ENCODE data around the gene TGM1. TPM values are rescaled to one million over a fixed set of nuclear protein-coding genes. Genes with fewer than 3 reads are reported as not detected.

The TGM1 gene
- polyA plus RNA-seq = 1 to 10 TPM; 2.5 to 4.6 (median 3.3) TPM

DNA sequence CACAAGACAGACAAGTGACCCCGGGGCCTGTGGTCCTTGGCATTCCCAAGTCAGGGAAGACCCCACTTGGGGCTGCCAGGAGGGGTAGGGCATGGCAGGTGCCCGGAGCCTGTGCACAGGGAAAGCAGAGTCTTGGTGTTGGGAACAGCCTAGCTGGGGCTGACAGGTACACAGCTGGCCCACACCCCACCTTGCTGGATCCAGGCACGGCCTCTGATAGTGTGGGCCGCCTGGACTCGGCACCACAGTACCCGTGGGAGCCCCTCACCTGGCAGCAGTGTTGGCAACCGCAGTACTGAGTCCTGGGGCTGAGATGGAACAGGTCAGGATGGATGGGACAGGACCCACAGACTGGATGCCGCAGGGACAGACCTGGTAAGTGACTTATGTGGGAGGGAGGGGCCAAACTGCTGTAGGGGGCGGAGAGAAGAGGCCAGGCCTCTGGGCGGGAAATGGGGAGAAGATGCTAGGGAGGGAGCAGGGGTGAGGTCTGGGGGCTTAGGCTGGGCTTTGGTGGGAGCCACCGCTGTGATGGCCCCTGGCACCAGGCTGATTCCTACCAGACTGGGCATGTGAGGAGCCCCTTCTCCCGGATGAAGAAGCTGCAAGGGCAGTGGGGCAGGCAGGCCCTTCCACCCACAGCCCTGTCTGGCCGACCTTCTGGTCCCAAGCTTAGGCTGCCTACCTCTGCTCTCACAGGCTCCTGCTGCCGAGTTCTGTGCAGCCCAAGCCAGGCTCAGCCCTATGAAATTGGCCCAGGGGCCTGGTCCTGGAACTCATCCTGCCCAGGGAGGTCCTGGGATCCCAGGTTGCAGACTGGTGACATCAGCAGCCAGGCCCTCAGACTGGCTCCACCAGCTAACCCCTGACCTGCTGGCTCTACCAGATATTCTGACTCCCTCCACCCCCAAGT, at the start of gene TGM1:
TSS of gene TGM1 (minus strand) at position 357 of the 913 bp plus-strand sequence. CDS start 825 bp downstream, outside the sequence.
- H3K27ac ChIP-seq (ENCODE audit: low read depth, low read length) = no peak within 1 kb of the TSS
- 75 to 80% (median 80%) methylated on average over 14 of the region's 14 CpGs for WGBS, 3 donors

DNA sequence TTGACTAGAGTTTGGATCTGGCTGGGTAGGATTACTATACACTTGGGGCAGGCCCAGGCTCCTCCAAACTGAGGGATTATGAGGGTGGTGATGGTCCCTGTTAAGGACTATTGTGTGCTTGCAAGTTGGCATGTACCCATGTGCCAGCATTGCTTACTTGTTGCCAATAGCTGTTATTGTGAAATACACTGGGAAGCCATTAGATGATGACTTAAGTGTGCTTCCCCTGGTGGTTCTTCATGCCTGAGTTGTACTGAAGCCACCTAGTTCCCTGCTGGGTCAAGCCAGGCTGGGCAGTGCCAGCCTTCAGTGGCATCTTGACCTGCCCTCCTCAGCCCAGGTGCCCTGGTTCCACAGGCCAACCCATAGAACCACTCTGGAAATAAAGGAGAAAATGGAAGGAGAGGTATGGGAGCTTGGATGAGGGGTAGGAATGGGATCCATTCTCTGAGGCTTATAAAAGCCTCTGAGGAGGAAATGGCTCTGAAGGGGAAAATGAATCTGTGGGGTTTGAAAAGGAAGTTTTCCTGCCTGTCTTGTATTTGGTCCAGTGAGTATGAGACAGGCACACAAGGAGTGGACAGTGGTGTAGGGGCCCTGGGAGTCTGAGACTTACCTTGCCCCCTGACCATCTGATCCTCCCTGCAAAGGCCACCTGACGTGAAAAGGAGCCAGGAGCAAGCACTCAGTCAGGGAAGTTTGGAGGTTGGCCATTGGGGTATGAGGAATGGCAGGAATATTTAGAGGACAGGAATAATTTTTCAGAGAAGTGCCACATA, 49.0 kb upstream of the TGM1 start:
- H3K27ac ChIP-seq (ENCODE audit: low read depth, low read length) = peak overlapping the region; percentile 52
- 67 to 83% (median 75%) methylated on average over 1 of the region's 1 CpG for WGBS, 3 donors

DNA sequence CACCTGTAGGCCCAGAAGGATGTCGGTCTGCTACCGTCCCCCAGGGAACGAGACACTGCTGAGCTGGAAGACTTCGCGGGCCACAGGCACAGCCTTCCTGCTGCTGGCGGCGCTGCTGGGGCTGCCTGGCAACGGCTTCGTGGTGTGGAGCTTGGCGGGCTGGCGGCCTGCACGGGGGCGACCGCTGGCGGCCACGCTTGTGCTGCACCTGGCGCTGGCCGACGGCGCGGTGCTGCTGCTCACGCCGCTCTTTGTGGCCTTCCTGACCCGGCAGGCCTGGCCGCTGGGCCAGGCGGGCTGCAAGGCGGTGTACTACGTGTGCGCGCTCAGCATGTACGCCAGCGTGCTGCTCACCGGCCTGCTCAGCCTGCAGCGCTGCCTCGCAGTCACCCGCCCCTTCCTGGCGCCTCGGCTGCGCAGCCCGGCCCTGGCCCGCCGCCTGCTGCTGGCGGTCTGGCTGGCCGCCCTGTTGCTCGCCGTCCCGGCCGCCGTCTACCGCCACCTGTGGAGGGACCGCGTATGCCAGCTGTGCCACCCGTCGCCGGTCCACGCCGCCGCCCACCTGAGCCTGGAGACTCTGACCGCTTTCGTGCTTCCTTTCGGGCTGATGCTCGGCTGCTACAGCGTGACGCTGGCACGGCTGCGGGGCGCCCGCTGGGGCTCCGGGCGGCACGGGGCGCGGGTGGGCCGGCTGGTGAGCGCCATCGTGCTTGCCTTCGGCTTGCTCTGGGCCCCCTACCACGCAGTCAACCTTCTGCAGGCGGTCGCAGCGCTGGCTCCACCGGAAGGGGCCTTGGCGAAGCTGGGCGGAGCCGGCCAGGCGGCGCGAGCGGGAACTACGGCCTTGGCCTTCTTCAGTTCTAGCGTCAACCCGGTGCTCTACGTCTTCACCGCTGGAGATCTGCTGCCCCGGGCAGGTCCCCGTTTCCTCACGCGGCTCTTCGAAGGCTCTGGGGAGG, 47.9 kb upstream of the TGM1 start, which contains the start of gene LTB4R:
TSS of gene LTB4R (plus strand) at position 857 of the 959 bp plus-strand sequence. CDS start 4,150 bp downstream, outside the sequence.
- H3K27ac ChIP-seq (ENCODE audit: low read depth, low read length) = peak within 1 kb of the TSS; percentile 52
- WGBS, 3 donors = 2 to 15% (median 5%) methylated on average over 90 to 99 of the region's 99 CpGs

DNA sequence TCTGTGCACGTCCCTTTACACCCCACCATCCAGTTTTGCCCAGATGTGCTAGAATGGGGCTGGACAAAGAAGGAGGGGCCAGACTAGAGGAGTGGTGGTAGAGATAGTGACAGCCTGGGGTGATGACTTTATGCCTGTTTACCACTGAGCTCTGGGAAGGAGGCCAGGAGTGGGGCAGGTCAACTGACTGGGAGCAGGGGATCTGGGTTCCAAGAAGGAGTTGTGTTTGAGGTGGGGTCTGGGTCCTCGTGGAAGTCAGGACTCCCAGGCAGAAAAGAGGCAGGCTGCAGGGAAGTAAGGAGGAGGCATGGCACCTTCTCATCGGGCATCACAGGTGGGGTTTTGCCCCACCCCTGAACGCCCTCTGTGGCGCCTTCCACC, 47.3 kb upstream of the TGM1 start:
- 18 to 26% (median 20%) methylated on average over 5 of the region's 5 CpGs for WGBS, 3 donors
- H3K27ac ChIP-seq (ENCODE audit: low read depth, low read length) = no peak overlapping the region

DNA sequence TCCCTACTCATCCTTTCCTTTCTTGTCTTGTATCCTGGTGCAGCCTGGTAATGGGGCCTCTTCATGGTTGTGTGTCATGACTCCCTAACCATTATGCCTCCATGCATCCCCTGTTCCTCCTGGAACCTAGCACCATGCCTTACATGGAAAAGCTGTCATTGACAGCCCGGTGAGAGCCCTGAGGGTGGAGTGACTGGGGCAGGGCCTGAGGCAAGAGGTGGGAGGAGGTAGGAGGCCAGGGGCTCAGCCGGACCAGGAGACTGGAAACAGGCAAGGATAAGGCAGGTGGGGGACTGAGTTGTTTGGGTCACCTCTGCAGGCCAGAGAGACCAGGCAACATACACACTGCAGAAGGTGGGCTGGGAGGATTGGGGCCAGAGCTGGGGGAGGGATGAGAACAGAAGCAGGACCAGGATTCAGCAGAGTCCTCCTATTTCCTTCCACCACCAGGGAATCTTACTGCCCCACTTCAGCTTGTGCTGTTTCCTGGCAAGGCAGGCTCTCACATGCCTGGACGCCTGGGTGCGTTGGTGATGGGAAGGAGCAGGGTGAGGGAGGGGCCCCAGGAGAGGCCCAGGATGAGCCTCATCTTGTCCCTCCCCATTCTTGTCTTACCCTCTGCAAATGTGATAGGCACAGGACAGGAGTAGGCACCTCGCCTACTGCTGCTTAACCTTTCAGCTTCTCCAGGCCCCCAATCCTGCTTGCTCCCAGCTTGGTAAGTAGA, 46.7 kb upstream of the TGM1 start, which contains the start of gene LTB4R2:
TSS of gene LTB4R2 (plus strand) at position 603 of the 727 bp plus-strand sequence. CDS start 525 bp downstream, outside the sequence.
- no peak within 1 kb of the TSS for H3K27ac ChIP-seq (ENCODE audit: low read depth, low read length)
- WGBS, 3 donors = 69 to 84% (median 73%) methylated on average over 5 of the region's 5 CpGs

DNA sequence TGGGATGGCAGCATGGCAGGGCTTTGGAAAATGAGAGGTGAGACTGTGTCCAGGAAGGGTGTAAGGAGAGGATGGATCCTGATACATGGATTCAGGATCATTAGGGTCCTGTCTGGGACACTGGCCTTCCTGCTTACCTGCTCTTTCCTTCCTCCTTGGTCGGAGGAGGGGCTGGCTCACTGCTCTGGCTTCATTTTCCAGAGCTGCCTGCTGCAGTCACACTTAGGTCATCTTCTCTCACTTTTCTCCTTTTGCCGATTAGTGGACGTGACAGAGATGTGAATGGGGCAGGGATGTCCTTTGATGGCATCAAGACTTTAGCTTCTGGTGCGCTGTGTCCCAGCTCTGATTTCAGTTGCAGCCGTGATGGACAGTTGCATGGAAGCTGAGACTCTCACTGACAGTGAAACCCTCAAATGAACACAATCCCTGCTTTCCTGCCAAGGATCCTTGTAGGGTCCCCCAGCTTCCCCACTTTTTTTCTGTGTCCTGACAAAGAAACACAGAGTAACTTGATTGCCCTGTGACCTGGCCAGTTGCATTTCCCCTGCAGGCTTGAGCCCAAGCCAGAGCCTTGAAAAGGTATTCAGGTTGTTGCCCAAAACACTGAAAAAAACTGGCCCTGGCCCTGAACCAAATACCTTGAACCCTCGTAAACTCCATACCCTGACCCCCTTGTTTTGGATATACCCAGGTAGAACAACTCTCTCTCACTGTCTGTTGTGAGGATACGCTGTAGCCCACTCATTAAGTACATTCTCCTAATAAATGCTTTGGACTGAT, 45.6 kb upstream of the TGM1 start:
- H3K27ac ChIP-seq (ENCODE audit: low read depth, low read length) = no peak overlapping the region
- WGBS, 3 donors = 77 to 82% (median 80%) methylated on average over 7 of the region's 7 CpGs

DNA sequence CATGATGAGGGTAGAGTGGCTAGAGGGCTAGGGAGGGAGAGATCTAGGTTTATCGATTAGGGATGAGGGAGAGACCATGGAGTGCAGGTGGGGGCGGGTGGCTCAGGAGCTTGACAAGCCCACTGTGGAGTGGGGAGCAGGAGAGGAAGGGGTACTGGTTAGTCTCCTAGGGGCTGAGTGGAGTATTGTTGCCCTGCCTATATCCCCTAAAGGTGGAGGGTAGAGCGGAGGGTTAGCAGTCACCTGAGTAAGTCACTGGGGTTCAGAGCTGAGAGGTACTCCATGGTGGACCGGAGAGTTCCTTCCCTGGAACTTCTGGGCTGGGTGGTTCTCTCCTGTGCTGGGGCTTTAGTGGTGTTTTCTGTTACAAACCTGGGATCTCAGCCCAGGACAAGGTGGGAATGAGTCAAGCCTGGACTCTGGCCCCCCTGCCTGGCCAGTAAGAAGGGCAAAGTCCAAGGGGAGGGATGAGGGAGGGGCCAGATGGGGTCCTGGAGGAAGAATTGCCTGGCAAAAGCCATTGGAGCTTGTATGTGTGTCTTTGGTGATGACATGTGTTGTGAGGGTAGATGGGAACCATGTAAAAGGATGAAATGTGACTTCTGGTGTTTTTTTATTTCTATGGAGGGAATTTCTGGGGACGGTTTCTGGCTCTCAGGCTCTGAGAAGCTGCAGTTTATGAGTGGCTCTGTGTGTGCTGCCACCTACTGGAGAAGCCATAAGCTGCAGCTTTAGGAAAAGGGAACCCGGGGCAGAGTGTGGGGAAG, 44.8 kb upstream of the TGM1 start, which contains the start of gene CIDEB:
TSS of gene CIDEB (minus strand) at position 403 of the 767 bp plus-strand sequence. CDS start at position 284, 119 bp downstream.
- 41 to 60% (median 60%) methylated on average over 6 of the region's 6 CpGs for WGBS, 3 donors
- H3K27ac ChIP-seq (ENCODE audit: low read depth, low read length) = no peak within 1 kb of the TSS

DNA sequence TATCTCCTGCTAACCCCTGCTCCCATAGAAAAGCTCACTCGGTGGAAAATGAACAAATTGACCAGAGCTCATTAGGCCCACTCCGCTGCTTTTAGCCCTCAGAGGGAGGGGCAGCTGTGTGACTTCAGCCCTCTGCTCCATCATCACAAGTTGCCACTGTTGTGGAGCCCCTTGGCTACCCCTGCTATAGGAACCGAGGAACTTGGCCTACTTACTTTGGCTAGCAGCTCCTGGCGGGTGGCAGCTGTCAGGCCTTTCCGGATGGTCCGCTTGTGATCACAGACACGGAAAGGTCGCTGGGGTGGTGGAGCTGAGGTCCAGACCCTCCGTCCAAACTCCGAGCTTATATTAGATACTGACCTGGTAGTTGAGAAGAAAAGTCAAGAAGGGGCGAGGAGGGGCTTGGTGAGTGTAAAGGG, 44.2 kb upstream of the TGM1 start:
- WGBS, 3 donors = 73 to 86% (median 83%) methylated on average over 11 of the region's 11 CpGs

DNA sequence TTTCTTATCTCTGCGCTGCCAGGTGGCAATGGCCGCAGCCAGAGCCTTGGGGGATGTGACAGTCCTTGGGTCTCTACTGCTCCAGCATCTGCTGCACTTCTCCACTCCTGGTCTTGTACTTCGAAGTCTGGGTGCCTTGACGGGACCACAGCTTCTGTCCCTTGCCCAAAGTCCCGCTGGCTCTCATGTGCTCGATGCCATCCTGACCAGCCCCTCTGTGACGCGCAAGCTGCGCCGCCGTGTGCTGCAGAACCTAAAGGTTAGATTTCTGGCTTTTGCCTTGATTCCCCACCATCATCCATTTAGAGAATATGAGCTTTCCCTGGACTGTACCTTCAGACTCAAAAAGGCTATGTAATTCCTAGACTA, 41.0 kb upstream of the TGM1 start:
- WGBS, 3 donors = 95 to 99% (median 96%) methylated on average over 11 of the region's 11 CpGs
- no peak overlapping the region for H3K27ac ChIP-seq (ENCODE audit: low read depth, low read length)

More for the DNA sequence above, 44.2 kb upstream of the TGM1 start:
- no peak overlapping the region for H3K27ac ChIP-seq (ENCODE audit: low read depth, low read length)

DNA sequence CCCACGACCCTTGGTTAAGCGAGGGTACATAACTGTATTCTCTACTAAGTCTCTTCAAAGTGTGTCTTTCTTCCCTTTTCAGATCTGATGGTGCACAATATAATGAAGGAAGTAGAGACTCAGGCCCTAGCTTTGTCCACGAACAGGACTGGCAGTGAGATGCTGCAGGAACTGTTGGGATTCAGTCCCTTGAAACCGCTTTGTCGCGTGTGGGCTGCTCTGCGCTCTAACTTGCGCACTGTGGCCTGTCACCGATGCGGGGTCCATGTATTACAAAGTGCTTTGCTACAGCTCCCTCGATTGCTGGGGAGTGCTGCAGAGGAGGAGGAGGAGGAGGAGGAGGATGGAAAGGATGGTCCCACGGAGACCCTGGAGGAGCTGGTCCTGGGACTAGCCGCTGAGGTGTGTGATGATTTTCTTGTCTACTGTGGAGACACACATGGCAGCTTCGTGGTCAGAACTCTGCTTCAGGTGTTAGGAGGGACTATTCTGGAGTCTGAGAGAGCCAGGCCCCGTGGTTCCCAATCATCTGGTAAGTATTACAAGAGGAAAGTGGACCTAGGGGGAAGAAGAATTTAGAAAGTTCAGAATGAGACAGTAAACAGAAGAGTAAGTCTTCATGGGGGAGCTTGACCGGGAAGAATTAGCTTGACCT, 37.5 kb upstream of the TGM1 start:
- peak overlapping the region; percentile 31 for H3K27ac ChIP-seq (ENCODE audit: low read depth, low read length)
- 25 to 33% (median 32%) methylated on average over 16 of the region's 16 CpGs for WGBS, 3 donors

DNA sequence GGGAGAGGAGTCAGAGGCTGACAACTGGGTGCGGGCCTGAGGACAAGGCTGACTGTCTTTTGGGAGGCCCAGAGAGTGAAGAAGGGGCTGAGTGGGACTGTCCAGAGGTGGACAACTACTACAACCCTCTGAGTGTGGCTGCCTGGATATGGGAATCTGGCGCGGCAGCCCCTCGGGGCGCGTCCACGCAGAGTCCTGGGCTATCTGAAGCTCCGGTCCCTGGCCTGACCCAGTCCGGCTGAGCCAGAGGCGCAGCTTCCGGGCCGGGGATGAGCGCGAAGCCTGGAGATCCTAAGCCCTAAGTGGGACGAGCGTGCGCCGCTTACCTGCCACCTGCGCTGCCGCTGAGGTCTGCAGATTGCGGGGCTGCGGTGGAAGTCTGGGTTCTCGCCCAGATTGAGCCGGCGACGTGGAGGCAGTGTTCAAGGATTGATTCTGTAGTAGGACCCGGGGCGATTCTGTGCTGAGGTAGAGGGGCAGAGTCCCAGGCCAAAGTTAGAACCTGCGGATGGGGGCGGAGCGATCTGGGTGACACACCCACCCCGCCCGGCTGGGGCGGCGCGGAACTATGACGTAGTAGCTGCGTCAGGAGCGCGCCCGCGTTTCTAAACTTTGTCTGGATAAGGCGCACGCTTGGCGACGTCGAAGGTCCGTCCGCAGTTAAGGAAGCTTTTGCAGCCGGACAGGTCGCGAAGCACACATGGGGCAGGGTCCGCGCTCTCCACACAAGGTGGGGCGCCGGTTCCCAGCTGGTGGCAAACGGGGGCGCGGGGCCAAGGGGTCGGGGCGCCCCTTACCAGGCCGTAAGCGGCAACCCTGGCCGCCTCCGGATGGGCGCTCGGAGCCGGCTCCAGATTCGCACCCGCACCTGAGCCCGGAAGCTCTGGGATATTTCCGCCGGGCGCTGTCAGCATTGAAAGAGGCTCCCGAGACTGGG, 36.5 kb upstream of the TGM1 start, which contains the start of the genes DHRS1 and NOP9:
TSS of gene DHRS1 (minus strand) at position 526 of the 937 bp plus-strand sequence. CDS start 674 bp downstream, outside the sequence.
TSS of gene NOP9 (plus strand) at position 596 of the 937 bp plus-strand sequence. CDS start at position 701, 105 bp downstream.
- peak within 1 kb of the TSS; percentile 31 for H3K27ac ChIP-seq (ENCODE audit: low read depth, low read length)
- 0 to 1% (median 0%) methylated on average over 71 to 75 of the region's 75 CpGs for WGBS, 3 donors

DNA sequence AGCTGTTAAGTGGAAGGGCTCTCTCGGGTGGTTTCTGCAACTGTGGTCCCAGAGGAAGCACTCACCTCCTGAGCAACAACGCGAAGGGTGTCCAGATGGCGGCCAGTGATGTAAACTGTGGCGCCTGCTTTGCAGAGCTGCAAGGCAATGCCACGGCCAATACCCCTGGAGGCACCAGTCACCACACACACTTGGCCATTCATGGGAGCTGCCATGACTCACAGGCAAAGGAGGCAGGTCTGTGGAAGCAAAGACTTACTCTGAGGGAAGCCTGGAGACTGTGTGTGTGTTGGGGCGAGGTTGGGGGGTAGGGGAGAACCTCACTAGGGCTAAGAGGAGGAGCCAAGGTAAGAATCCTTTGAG, 35.9 kb upstream of the TGM1 start:
- H3K27ac ChIP-seq (ENCODE audit: low read depth, low read length) = no peak overlapping the region
- 32 to 41% (median 41%) methylated on average over 7 of the region's 7 CpGs for WGBS, 3 donors

DNA sequence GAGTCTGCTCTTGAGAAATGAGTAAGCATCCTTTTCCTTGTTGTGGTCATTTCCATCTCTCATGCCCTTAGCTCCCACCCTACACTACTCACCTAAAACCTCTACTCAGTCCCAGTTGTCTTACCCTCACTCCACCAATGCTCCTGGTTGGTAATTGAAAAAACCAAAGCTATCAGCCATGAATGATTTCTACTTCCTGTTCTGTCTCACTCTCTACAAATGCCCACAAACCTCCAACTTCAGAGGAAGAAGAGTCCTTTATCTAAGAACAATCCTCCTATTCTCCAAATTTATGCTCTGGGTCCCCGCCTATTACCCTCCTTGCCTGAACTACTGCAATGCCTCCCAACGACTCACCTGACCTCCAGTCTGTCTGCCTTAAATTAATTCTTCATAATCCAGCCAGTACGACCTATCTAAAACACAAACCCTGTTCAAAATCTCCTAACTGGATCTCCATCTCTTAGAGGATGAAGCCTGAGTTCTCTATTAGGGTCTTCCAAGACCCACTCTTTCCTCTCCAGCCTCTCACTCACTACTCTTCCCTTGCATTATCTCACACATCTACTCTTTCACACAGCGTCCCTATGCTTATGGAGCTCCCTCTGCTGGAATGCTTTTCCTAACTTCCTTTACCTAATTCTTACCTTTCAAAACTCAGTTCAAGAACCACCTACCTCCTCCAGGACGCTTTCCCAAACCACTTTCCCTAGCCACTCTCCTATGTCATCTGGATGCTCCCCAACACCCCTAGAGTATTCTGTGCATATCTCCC, 34.4 kb upstream of the TGM1 start:
- H3K27ac ChIP-seq (ENCODE audit: low read depth, low read length) = no peak overlapping the region
- WGBS, 3 donors = 32 to 48% (median 42%) methylated on average over 5 of the region's 5 CpGs

Data from adipose tissue (tissue), 3 donors.